ENCODE measurements around the gene ZHX3.
"Not testable (repeated sequence)": the region's sequence is repeated elsewhere in the genome, so short reads cannot be mapped to it uniquely, and the experiment has no call there.

Gene ZHX3

GRCh38 chr20:41331731-41332130 lies 14.2 kb upstream of the ZHX3 start:
- no peak for DNase-seq

GRCh38 chr20:41330941-41331340 lies 13.4 kb upstream of the ZHX3 start:
- DNase-seq: no peak

GRCh38 chr20:41330343-41330720 lies 12.8 kb upstream of the ZHX3 start:
- no peak for DNase-seq

- DNase-seq: peak; percentile 98
Observed at GRCh38 chr20:41329435-41330342, 12.2 kb upstream of the ZHX3 start.

GRCh38 chr20:41327178-41327577 lies 9.6 kb upstream of the ZHX3 start:
- no peak for DNase-seq

GRCh38 chr20:41320976-41321375 lies 3.4 kb upstream of the ZHX3 start:
- DNase-seq: no peak

- no peak for DNase-seq
Observed at GRCh38 chr20:41320441-41320840, 2.9 kb upstream of the ZHX3 start.

- DNase-seq: no peak
Observed at GRCh38 chr20:41318271-41318649, 729 bp upstream of the ZHX3 start.

- DNase-seq: peak; percentile 57
Observed at GRCh38 chr20:41316602-41317545, 657 bp downstream of the ZHX3 start.

GRCh38 chr20:41316051-41316450 lies 1.5 kb downstream of the ZHX3 start:
- DNase-seq: no peak

GRCh38 chr20:41314386-41314785 lies 3.1 kb downstream of the ZHX3 start:
- no peak for DNase-seq

GRCh38 chr20:41312009-41312408 lies 5.5 kb downstream of the ZHX3 start:
- DNase-seq: not testable (repeated sequence)

GRCh38 chr20:41309817-41310216 lies 7.7 kb downstream of the ZHX3 start:
- peak; percentile 53 for DNase-seq

- DNase-seq: no peak
Observed at GRCh38 chr20:41308726-41309413, 8.7 kb downstream of the ZHX3 start.

- DNase-seq: peak; percentile 77
Observed at GRCh38 chr20:41308290-41308711, 9.2 kb downstream of the ZHX3 start.

GRCh38 chr20:41307021-41307420 lies 10.5 kb downstream of the ZHX3 start:
- no peak for DNase-seq

- no peak for DNase-seq
Observed at GRCh38 chr20:41306061-41306727, 11.3 kb downstream of the ZHX3 start.

- no peak for DNase-seq
Observed at GRCh38 chr20:41304424-41305079, 13.0 kb downstream of the ZHX3 start.

- no peak for DNase-seq
Observed at GRCh38 chr20:41304002-41304401, 13.5 kb downstream of the ZHX3 start.

GRCh38 chr20:41300886-41301285 lies 16.6 kb downstream of the ZHX3 start:
- no peak for DNase-seq

GRCh38 chr20:41300383-41300782 lies 17.1 kb downstream of the ZHX3 start:
- no peak for DNase-seq

- no peak for DNase-seq
Observed at GRCh38 chr20:41299899-41300298, 17.6 kb downstream of the ZHX3 start.

All from kidney glomerular epithelial cell (primary cell).